Urothelium cell line (cell line): ENCODE results near the gene CAMSAP2.
A peak's percentile ranks its signal among the peaks of the same experiment; 100 is the strongest.

ENCODE experiments used
- DNase-seq: peaks from one replicate; pipeline ENCODE4 v3.0.0; 2011; ENCODE audit warnings: low spot score, mixed read lengths
- FAIRE-seq: peaks from 2 replicates; lab custom pipeline; 2011; peaks lifted over from hg19 to GRCh38; lab: Jason Lieb, UNC

CAMSAP2 gene

DNA sequence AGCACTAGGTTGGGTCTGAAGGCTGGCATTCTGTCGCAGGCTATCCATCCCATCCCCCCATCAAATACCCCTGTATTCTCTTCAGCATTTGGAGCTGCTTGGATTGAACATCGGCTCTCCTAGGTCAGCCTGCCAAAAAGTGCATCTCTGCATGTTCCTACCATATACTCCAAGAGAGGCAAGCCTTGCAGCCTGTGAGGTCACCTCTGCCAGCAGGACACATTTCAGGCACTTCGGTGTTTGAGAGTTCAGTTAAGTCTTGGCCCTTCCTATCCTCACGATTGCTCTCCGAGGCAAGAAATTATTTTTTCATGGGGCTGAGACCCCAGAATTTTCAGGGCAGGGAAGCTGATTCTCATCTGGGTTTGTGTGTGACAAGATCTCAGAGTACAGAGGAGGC lies 136.7 kb downstream of the CAMSAP2 start:
- FAIRE-seq (no peak), DNase-seq (no peak)

DNA sequence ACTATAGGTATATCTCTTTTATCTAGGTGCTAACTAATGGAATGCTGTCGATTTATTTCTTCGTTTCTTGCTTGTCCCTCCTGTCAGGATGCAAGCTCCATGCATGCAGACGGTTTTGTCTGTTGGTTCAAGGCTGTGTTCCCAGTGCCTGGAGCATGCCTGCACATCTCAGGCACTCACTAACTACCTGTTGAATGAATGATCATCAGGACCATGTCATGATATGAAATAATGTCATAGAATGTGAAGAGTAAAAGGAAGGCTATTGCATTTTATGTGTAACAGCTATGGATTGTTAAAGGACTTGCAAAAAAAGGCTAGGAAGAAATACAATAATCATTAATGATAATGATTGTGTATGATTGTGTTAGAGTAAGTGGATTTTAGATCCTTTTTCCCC lies 138.3 kb downstream of the CAMSAP2 start:
- FAIRE-seq = no peak
- no peak for DNase-seq

DNA sequence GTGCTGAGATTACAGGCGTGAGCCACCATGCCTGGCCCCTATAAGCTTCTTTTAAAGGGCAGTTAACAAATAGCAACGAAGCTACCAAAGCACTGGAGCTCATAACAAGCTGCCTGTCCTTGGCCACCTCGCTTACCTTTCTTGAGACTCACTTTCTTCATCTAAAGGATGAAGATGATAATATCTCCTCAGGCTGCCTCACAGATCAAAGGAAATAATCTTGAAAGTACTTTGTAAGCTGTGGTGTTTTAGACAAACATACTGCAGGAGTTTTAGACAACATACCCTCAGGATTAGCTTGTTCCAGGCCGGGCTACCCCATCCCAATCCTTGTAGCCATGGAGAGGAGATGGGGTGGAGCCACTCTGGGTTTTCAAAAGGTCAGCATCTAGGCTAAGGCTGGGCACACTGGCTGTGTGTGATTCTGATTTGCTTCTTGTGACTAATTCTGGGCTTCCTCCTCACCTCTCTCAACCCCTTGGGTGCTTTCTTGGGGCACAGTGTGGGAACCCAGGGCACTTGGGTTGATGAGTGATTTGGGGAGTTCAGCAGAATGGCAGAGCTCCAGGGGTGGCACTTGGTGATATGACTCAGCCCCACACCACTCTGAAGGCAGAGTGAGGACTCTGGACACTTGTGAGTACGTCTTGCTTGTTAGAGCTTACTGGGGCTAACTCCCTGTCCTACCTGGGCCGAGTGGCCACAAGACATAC lies 139.3 kb downstream of the CAMSAP2 start:
- DNase-seq (no peak), FAIRE-seq (no peak)

DNA sequence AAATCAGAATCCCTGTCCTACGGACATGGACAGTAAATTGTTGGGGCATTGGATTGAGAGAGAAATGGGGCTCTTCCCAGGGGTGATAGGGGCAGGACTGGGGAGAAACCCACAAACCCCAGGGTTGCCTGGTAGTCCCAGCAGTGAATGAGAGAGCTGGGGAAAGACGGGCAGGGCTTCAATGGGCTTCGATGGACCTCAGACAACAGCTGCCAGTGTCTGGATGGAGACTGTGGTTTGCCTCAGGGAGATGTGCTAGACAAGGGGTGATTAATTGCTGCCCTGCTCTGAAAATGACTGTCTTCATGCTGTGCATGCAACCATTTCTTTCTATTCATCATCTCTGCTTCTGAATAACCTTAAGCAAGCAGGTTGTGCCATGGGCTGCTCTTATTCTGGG lies 141.5 kb downstream of the CAMSAP2 start:
- no peak for DNase-seq
- FAIRE-seq = no peak

DNA sequence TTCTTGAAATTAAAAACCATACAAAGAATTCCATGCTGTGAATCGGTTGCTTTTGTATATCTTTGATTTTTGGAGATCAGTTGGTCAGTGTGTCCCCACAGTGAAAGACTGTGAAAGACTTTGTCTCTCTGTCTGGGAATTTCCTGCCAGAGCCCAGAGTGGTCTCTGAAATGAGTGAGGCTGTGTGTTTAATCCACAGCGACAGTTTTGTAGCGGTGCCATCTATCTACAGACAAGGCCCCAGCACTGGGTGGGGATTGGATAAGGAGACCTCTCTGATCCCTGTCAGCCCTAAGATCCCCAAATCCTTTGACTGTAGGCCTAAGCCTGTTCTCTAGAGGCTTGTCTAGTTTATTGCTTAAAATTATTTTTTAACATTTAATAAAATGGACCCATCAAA lies 144.4 kb downstream of the CAMSAP2 start:
- DNase-seq (no peak), FAIRE-seq (no peak)

DNA sequence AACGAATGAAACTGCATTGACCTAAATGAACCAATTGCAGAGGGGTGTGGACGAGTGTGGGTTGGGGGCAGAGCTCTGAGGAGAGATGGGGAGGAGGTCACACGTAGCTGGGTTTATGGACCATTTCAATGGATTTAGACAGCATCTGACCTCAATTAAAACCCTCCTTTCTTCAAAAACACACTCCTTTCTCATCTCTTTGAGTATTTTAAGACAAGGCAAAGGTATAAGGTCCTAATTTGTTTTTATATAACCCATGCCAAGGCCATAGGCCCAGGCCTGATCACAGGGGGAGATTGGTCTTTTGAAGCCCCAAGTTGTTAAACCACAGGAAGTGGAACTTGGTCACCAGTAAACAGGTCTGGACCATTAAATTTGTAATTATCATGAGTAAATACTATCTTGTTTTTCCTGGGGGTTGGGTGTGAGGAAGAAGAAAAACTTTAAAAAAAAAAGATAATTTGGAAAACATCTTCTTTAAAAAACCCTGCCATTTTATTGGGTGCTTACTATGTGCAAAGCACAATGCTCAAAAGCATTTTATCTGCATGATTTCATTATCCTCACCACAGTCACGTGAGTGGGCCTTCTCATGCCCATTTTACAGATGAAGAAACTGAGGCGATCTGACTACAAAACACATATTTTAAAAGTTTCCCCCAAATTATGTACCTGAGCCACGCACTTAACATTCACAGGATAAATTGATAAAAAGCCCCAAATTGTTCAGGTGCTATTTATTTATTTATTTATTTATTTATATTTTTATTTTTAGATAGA lies 147.1 kb downstream of the CAMSAP2 start:
- no peak for FAIRE-seq
- DNase-seq = no peak

DNA sequence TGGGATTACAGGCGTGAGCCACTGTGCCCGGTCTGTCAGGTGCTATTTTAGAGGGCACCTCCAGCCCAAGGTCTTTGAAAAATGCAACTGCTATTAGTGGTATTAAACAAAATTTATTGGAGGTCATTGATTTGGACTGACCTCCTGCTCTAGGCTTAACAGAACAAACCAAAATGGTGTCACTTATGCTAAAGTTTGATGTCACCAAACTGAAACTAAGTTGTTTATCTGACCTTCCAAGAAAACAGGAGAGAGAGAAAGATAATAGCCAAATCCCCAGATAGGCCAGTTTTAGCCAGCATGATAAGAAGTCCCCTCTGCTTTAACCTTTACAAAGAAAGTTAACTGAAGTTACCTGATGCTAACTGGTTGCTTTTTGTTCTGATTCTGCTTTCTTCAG lies 147.9 kb downstream of the CAMSAP2 start:
- DNase-seq (no peak), FAIRE-seq (no peak)

DNA sequence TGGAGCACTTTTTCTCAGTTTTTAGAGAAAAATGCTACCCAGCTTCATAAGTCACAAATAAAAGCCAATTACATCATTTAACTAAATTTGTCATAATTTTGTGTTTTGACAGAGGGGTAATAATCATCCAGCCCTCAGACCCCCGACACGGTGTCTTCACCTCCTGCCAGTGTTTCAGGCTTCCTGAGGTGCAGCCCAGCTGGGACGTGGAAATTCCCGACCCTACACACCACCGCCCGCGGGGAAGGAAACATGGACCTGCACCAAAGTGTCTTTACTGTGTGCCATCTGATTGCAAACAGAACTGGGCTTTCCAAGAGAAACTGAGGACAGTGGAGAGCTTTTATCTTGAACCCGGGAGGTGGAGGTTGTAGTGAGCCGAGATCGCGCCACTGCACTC lies 148.3 kb downstream of the CAMSAP2 start:
- FAIRE-seq (no peak), DNase-seq (no peak)

DNA sequence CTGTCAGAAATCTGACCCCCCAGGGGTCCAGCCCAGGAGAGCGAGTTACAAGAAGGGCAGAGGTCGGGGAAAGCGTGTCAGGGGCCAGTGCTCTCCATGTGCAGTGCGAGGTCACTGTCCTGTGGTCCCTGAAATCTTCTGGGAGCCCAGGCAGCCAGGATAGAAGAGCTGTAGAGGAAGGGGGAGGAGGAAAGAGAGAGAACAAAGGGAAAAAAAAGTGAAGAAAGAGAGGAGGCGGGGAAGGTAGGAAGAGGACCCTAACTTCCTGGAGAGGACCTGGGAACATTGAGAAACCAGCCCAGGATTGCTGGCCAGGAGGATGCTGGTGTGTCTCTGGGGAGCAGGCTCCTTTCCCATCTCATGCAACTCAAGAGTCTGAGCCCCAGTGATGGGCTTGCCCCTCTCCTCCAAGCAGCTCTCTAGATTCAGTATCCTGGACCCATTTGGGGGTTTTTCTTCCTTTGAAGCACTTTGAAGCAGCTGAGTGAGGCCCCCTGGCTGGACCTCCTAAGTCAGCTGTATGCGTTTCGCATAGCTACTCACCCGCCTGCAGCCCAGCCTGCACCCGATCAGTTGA lies 149.2 kb downstream of the CAMSAP2 start:
- DNase-seq = no peak
- no peak for FAIRE-seq

DNA sequence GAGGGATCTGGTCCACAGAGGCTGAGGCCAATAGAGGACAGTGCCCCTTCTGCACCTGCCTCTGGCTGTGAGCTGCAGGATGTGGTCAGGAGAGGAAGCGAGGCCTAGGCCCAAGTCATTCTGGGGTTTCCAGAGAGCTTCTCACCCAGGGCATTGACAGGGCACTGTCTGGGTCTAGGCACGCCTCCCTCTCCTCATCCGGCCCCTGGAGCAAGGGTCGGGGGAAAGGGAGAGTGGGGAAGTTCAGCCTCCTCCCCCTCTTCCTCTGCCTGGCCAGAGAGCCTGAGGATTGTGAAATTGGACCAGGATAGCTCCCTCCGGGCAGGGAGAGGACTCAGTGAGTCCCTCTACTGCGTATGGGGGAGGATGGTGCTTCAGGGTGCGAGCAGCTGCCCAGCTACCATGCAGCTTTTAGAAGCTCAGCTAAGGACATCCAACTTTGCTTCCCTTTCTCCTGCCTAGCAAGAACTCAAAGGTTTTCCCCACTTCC lies 149.7 kb downstream of the CAMSAP2 start:
- FAIRE-seq (no peak), DNase-seq (peak; percentile 48)

DNA sequence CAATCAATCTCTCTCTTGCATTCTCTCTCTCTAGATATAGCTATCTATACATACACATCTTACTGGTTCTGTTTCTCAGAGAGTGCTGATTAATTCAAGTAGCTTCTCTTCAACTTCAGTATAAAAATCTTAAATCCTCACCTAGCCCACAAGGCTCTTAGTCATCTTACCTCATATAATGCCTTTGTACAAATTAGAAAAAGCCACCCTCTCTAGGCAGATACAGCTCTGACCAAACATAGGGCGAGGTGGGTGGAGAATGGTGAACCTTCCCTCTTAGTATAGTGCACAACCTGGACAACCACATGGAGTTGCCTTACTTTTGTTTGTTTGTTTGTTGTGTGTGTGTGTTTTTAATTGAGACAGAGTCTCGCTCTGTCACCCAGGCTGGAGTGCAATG lies 150.9 kb downstream of the CAMSAP2 start:
- DNase-seq (no peak), FAIRE-seq (no peak)

DNA sequence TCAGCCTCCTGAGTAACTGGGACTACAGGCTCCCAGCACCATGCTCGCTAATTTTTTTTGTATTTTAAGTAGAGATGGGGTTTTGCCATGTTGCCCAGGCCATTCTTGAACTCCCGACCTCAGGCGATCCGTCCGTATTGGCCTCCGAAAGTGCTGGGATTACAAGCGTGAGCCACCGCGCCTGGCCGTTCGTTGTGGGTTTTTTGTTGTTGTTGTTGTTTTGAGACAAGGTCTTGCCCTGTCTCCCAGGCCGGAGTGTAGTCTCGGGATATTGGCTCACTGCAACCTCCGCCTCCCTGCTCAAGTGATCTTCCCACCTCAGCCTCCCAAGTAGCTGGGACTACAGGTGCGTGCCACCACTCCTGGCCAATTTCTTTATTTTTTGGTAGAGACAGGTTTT lies 151.3 kb downstream of the CAMSAP2 start:
- FAIRE-seq = no peak
- DNase-seq = no peak

DNA sequence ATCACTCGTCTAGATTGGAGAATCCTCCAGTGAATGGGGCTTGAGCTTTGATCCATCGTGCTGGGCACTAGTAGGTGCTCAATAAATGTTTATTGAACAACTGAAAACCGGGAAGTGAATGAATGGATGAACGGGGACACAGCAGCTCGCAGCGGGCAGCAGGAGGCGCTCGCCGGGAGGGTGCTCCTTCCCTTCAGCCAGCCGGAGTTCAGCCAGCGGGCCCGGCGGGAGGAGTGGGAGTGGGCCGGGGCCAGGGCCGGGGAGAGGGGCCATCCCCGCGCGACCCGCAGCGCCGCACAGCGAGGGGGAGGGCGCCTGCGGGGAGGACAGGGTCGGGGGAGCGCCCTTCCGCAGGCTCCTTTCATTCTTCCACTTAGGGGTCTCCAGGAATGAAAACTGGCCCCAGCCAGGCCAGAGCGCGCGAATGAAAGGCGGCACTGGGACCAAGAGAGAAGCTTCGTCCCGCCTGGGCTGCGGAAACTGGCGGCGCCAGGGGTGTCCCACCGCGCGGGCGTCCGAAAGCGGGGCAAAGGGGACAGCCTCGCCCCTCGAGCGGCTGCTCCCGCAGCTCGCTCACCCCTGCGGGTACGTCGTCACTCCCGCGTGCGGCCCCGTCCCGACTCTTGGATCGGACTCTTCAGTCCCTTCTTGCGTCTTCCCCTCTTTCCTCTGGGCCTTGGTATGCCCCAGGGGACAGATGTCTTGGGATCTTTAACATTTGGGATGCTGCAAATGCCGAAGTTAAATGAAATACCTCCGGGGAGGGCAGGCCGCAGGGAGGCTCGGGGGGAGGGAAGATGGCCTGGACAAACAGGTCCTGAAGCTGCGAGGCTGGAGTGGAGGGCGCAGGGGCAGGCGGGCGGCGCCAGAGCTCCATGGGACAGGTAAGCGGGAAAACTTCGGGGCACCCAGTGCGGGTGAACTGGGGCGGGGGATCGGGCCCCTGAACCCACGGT lies 152.4 kb downstream of the CAMSAP2 start:
- DNase-seq (peak; percentile 71), FAIRE-seq (peak; percentile 63)

DNA sequence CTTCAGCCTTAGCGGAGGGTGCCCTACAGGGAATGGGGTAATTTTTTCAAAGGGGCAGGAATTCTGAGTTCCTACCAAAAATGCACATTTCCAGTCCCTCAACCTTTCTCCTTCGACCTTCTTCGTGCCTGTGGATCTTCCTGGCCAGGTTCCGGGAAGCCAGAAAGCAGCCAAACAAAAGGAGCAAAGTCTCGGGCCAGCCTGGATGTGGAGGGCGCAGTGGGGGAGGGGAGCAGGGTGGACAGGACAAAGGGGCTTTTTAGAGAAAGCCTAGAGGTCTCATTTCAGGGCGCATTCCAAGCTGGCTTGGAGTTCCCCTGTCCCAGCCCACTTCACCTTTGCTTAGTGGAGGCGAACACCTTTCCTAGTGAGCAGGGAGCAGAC lies 153.1 kb downstream of the CAMSAP2 start:
- FAIRE-seq = no peak
- no peak for DNase-seq

DNA sequence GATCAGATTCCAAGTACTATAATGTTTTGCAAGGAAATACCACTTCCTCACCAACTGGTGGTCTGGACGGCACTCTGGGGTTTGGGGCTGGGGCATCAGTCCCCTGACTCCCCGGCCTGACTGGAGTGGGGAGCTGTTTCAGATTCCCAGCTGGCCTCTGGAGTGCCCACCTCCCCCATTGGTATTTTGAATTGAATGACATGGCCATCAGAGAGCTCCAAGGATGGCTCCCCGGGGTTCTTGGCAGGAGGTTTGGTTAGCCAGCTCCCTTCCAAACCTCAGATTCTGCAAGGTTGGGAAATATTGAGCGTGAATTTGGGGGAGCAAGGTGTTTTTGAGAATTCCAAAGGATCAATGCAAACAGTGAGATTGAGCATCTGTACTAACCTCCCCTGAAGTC lies 153.9 kb downstream of the CAMSAP2 start:
- FAIRE-seq (no peak), DNase-seq (no peak)

DNA sequence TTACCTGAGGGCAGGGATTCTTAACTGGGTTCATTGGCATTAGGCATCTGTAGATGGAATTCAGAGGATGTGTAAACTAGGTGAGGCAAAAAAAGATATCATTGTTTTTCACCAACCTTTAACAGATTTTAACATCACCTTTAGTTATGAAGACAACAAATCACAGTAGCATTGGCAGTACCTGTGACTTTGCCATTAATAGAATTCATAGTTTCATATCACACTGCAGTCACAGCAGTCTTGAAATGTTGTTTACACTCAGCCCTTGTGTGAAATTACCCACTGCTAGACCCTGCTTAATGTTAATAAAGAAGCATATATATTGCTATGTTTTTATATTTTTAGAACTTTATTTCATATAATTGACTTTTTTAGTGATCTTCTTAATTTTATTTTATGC lies 154.3 kb downstream of the CAMSAP2 start:
- FAIRE-seq (no peak), DNase-seq (no peak)

DNA sequence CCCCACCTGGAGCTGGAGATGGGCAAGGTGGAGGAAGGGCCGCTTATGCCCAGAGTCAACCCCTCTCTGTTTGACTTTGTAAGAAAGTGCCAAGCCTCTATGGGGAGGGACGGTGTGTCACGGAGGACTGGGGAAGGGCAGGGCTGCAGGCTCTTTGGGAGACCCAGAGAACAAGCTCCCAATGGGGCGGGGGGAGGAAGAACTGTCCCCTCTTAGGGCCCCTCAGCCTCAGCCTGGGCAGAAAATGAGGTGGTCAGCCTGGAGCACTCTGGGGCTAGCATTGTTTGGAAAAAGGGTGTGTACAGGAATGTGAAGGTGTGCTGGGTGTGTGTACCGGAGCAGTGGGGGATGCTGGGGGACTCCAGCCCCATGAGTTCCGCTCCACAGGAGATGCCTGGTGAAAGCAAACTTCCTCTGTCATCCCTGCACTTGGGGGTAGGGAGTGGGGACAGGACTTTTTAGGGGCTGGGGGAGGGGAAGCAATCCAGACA lies 154.8 kb downstream of the CAMSAP2 start:
- no peak for DNase-seq
- no peak for FAIRE-seq

DNA sequence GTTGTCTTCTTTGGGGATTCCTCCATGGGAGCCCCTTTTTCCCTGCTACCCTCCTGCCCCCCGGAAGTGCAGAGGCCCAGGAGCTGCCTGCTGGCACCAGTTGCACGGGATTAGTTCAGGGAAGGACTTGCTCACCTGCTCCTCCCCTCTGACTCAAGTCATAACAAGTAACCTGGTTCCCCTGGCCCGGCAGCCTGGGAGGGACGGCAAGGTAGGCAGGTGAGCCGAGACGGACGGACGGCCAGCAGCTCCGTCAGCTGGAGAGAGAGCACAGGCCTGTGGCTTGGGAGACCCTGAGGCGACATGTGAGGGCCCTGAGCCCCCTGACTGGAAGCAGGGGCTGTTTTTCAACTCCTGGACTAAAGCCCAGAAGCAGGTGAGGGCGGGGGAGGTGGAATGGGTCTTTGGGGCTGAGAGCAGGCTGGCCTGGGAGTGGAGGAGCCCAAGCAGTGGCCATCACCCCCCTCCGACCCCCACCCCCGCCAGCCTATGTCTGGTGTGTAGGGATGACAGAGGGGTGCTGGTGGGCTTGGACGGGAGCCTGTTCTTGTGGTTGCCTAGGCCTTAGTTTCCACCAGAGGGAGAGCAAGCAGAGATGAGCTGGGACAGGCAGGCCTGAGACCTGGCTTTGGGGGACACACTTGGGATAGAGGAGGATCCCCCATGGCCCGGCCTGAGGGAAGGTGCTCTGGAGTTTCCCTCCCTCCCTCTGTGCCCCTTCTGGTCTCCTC lies 156.2 kb downstream of the CAMSAP2 start, which contains the start of gene INAVA:
TSS of gene INAVA (plus strand) at position 189 of the 731 bp plus-strand sequence. CDS start 3,501 bp downstream, outside the sequence.
- FAIRE-seq (no peak), DNase-seq (peak; percentile 42)

DNA sequence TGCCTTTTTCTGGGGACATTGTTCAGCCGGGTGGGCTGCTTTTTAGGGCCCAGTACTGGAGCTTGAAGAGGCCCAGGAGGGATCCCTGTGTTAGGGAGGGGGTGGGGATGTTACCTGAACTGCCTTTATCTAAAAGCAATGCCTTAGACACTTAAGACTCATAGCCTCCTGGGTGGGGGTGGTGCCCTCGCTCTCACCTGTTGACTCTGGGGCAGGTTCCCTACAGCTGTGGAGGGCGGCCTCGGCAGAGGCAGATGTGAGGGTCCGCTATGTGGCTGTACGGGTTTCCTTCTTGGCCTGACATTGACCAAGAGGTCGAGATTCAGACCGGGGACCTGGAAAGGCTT lies 156.7 kb downstream of the CAMSAP2 start:
- DNase-seq (no peak), FAIRE-seq (no peak)
